ENCODE data around the gene TXNDC12. TPM values are rescaled to one million over a fixed set of nuclear protein-coding genes. Genes with fewer than 3 reads are reported as not detected.
"Not testable (repeated sequence)": the region's sequence is repeated elsewhere in the genome, so short reads cannot be mapped to it uniquely, and the experiment has no call there.

Gene TXNDC12
- total and polyA plus RNA-seq, 4 experiments from 2014 or later = 39.9 to 111 (median 60.1) TPM

DNA sequence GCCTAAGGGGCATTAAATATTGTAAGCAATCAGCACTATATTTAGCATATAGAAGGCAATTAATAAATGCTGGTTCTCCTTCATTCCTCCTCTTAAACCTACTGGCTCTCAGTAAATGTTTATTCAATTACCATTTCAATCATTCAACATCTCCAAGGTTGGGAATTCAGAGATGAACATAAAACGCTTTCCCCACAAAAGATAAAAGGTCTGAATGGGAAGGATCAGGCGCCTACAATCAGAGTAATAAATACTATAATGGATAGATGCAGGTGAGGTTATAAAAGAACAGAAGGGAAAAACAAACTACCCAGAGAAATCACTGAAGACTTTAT is 21.0 kb downstream of the TXNDC12 start:
- Mint-ChIP-seq H3K9me3 (no peaks in the 10 kb centered on the region), H3K36me3 (peaks cover 9 to 34% of the 10 kb centered on the region in 2 donors), H3K27ac (peak overlapping the region; percentile 95 to 99 (median 96)), H3K27me3 (no peaks in the 10 kb centered on the region), H3K4me3 (peak overlapping the region; percentile 86 to 96 (median 93)), H3K4me1 (peaks cover 31 to 44% (median 34%) of the 10 kb centered on the region in 4 donors)
- no peaks in the 10 kb centered on the region for H3K9me3 ChIP-seq (ENCODE audit: control insufficient read depth in 1 of 2, low read length in 2 of 2)
- CTCF ChIA-PET (ENCODE audit: partially characterized antibody) = interaction anchor here (0.9 kb wide), 1 partner anchor 15 kb away, joined by 3 read pairs; no protein-coding TSS in a partner anchor
- no peaks in the 10 kb centered on the region for H3K27me3 ChIP-seq (ENCODE audit: insufficient read depth, low read length)
- intact Hi-C loops (cut with micrococcal nuclease) = loop anchor here (5.0 kb wide), 1 partner anchor 333 kb away; the partner anchor contains the start of gene CC2D1B
- H3K4me1 ChIP-seq (ENCODE audit: insufficient read depth, low read length) = peaks cover 33% of the 10 kb centered on the region
- POLR2A ChIA-PET (ENCODE audit: partially characterized antibody) = interaction anchor here (1.0 to 2.1 kb wide), 8 partner anchors 10 to 370 kb away, joined by 3 to 67 read pairs (median 5); partner anchors contain the start of genes BTF3L4, CC2D1B, ORC1 and PRPF38A
- H3K36me3 ChIP-seq (ENCODE audit: insufficient read depth, low read length) = no peaks in the 10 kb centered on the region
- no peak for DNase-seq
- peak overlapping the region; percentile 81 for H3K27ac ChIP-seq (ENCODE audit: low read depth, low read length)
- peak overlapping the region; percentile 80 to 88 for H3K4me3 ChIP-seq (ENCODE audit: low read length in 2 of 2)

DNA sequence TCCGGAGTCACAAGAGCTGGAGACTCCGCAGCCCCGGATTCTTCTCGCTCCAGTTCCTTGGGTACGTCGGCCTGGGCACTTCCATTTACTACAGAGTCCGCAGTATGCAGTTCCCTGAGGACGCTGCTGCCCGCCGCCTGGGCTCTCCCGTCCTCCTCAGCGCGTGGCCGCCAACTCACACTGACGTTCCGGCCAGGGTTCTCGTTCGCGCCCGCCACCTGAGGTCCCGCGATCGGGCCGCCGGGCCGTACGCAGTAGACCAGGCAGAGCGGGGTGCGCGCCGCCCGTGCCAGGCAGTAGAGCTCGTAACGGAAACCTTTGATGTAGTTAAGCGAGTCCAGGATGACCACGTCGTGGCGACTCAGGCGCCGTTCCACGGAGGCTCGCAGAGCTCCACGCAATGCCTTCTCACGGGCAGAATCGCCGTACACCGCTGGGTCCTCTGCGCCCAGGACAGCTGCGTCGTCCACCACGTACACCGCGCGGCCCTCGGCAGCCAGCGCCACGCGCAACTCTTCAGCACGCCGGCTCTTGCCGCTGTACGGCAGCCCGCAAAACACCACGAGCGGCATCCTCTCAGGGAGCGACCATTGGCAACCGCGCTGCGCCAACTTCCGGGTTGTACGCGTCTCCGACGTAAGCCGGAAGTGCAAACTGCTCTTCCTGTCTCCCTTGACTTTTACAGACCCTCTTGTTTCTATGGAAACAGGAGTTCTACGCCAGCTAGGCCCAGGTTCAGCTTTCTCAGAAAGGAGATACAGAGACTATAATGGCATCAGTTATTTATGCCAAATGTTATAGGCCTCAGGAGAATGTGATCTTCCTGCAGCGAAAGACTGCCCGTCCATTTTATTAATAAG is 21.6 kb downstream of the TXNDC12 start, which contains the start of gene KTI12:
KTI12 (minus strand) TSS at position 621 of the 860 bp plus-strand sequence; CDS start at position 572, 49 bp downstream.
- intact Hi-C loops (cut with micrococcal nuclease) = loop anchor here (1.0 to 5.0 kb wide), 4 partner anchors 23 to 669 kb away; partner anchors contain the start of genes BTF3L4, CC2D1B and NRDC
- Mint-ChIP-seq H3K27me3 (no peaks in the 10 kb centered on the region), H3K4me1 (peaks cover 31 to 45% (median 34%) of the 10 kb centered on the region in 4 donors), H3K36me3 (peaks cover 9 to 32% of the 10 kb centered on the region in 2 donors), H3K9me3 (no peaks in the 10 kb centered on the region), H3K27ac (peak within 1 kb of the TSS; percentile 95 to 99 (median 96)), H3K4me3 (peak within 1 kb of the TSS; percentile 86 to 96 (median 93))
- no peaks in the 10 kb centered on the region for H3K36me3 ChIP-seq (ENCODE audit: insufficient read depth, low read length)
- CTCF ChIA-PET (ENCODE audit: partially characterized antibody) = interaction anchor here (0.9 kb wide), 1 partner anchor 15 kb away, joined by 3 read pairs; no protein-coding TSS in a partner anchor
- no peaks in the 10 kb centered on the region for H3K9me3 ChIP-seq (ENCODE audit: control insufficient read depth in 1 of 2, low read length in 2 of 2)
- H3K27ac ChIP-seq (ENCODE audit: low read depth, low read length) = peak within 1 kb of the TSS; percentile 81
- H3K4me1 ChIP-seq (ENCODE audit: insufficient read depth, low read length) = peaks cover 33% of the 10 kb centered on the region
- POLR2A ChIA-PET (ENCODE audit: partially characterized antibody) = interaction anchor here (0.5 to 2.1 kb wide), 10 partner anchors 11 to 696 kb away, joined by 3 to 67 read pairs (median 5); partner anchors contain the start of genes BTF3L4, CC2D1B, NRDC and ORC1
- DNase-seq = peak; percentile 88 to 92 (median 90)
- H3K4me3 ChIP-seq (ENCODE audit: low read length in 2 of 2) = peak within 1 kb of the TSS; percentile 80 to 88
- no peaks in the 10 kb centered on the region for H3K27me3 ChIP-seq (ENCODE audit: insufficient read depth, low read length)

DNA sequence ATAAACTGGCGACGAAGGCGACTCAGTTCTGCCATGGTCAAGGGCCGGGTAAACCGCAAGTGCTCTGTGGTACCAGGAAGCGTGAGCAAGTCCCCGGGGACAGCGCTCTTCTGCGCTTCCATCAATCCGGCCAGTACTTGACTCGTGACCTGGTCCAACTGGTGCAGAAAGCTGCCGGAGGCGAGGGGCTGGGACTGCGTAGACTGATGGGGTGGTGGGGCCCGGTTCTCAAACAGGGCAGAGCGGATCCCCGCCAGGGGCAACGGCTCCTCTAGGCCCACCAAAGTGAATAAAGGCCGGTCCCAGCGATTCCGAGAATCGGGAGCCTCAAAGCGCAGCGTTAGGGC is 22.2 kb downstream of the TXNDC12 start:
- H3K27ac ChIP-seq (ENCODE audit: low read depth, low read length) = peak overlapping the region; percentile 81
- Mint-ChIP-seq H3K36me3 (peaks cover 11 to 30% of the 10 kb centered on the region in 2 donors), H3K27ac (peak overlapping the region; percentile 95 to 99 (median 96)), H3K4me3 (peak overlapping the region; percentile 86 to 96 (median 93)), H3K9me3 (no peaks in the 10 kb centered on the region), H3K4me1 (peaks cover 31 to 49% (median 35%) of the 10 kb centered on the region in 4 donors), H3K27me3 (no peaks in the 10 kb centered on the region)
- CTCF ChIA-PET (ENCODE audit: partially characterized antibody) = no interaction called here
- no peaks in the 10 kb centered on the region for H3K27me3 ChIP-seq (ENCODE audit: insufficient read depth, low read length)
- peak overlapping the region; percentile 80 to 88 for H3K4me3 ChIP-seq (ENCODE audit: low read length in 2 of 2)
- intact Hi-C loops (cut with micrococcal nuclease) = loop anchor here (1.0 to 5.0 kb wide), 4 partner anchors 24 to 670 kb away; partner anchors contain the start of genes BTF3L4, CC2D1B and NRDC
- POLR2A ChIA-PET (ENCODE audit: partially characterized antibody) = interaction anchor here (0.5 to 2.1 kb wide), 9 partner anchors 12 to 697 kb away, joined by 3 to 67 read pairs (median 5); partner anchors contain the start of genes BTF3L4, CC2D1B, NRDC and ORC1
- H3K4me1 ChIP-seq (ENCODE audit: insufficient read depth, low read length) = peaks cover 33% of the 10 kb centered on the region
- DNase-seq = peak in 2 of 5 donors; percentile 6 to 21
- H3K36me3 ChIP-seq (ENCODE audit: insufficient read depth, low read length) = no peaks in the 10 kb centered on the region
- H3K9me3 ChIP-seq (ENCODE audit: control insufficient read depth in 1 of 2, low read length in 2 of 2) = no peaks in the 10 kb centered on the region

DNA sequence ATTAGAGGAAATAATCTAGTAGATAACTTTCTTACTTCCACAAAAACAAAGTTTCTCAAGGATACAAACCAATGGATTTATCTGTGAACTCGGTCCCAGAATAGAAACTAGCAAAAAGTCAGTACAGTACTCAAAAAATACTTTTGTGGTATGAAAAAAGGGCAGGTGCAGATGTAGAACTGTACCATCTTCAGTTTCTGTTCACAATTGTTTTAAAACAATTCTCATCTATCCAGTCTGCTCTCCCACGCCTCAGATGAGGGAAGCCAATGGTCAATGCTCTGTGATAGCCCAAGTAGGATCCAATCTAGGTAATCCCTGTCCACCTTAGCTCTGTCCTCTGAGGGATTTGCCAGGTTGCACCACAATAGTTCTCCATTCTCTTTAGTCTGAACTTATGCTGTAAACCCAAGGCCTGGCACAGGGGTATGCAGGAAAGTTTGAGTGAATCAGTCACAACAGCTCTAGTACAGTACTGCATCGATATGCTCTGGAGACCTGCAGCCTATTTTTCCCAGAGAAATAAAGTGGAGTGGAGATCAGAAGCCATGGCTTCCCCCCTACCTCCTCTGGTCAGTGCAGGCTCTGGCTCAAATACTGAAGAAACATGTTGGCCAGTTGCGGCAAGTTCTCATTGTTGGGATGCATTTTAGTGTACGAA is 22.7 kb downstream of the TXNDC12 start:
- no peaks in the 10 kb centered on the region for H3K27me3 Mint-ChIP-seq
- H3K9me3 ChIP-seq (ENCODE audit: control insufficient read depth in 1 of 2, low read length in 2 of 2) = no peaks in the 10 kb centered on the region
- POLR2A ChIA-PET (ENCODE audit: partially characterized antibody) = interaction anchor here (1.3 to 2.1 kb wide), 5 partner anchors 16 to 154 kb away, joined by 3 to 67 read pairs (median 7); partner anchors contain the start of genes BTF3L4, NRDC and TXNDC12
- H3K4me3 Mint-ChIP-seq = peak overlapping the region; percentile 86 to 96 (median 93)
- no peaks in the 10 kb centered on the region for H3K27me3 ChIP-seq (ENCODE audit: insufficient read depth, low read length)
- peaks cover 33% of the 10 kb centered on the region for H3K4me1 ChIP-seq (ENCODE audit: insufficient read depth, low read length)
- peak in 1 of 5 donors; percentile 1 for DNase-seq
- intact Hi-C loops (cut with micrococcal nuclease) = loop anchor here (2.0 to 5.0 kb wide), 2 partner anchors 335 to 671 kb away; partner anchors contain the start of gene CC2D1B
- peaks cover 12 to 31% of the 10 kb centered on the region in 2 donors for H3K36me3 Mint-ChIP-seq
- peak overlapping the region; percentile 13 to 99 (median 96) for H3K27ac Mint-ChIP-seq
- H3K36me3 ChIP-seq (ENCODE audit: insufficient read depth, low read length) = no peaks in the 10 kb centered on the region
- H3K27ac ChIP-seq (ENCODE audit: low read depth, low read length) = peak overlapping the region; percentile 81
- H3K4me1 Mint-ChIP-seq = peaks cover 31 to 49% (median 35%) of the 10 kb centered on the region in 4 donors
- H3K4me3 ChIP-seq (ENCODE audit: low read length in 2 of 2) = peak overlapping the region; percentile 80 to 88
- no peaks in the 10 kb centered on the region for H3K9me3 Mint-ChIP-seq
- CTCF ChIA-PET (ENCODE audit: partially characterized antibody) = no interaction called here

DNA sequence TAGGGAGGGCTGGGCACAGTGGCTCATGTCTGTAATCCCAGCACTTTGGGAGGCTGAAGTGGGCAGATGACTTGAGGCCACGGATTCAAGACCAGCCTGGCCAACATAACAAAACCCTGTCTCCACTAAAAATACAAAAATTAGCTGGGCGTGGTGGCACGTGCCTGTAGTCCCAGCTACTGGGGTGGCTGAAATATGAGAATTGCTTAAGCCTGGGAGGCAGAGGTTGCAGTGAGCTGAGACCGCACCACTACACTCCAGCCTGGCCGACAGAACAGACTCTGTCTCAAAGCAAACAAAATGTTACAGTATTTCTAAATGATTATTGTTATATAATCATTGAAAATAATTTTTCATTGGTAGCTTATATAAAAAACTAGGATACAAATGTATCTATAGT is 26.2 kb downstream of the TXNDC12 start:
- H3K27ac Mint-ChIP-seq; H3K4me3 ChIP-seq (ENCODE audit: low read length in 2 of 2); DNase-seq; H3K27ac ChIP-seq (ENCODE audit: low read depth, low read length); CTCF ChIA-PET (ENCODE audit: partially characterized antibody); H3K27me3 ChIP-seq (ENCODE audit: insufficient read depth, low read length); H3K36me3 ChIP-seq (ENCODE audit: insufficient read depth, low read length); H3K9me3 Mint-ChIP-seq; intact Hi-C loops (cut with micrococcal nuclease); H3K27me3 Mint-ChIP-seq; H3K4me3 Mint-ChIP-seq; H3K9me3 ChIP-seq (ENCODE audit: control insufficient read depth in 1 of 2, low read length in 2 of 2): not testable (repeated sequence)
- H3K36me3 Mint-ChIP-seq = peaks cover 23 to 44% of the 10 kb centered on the region in 2 donors
- POLR2A ChIA-PET (ENCODE audit: partially characterized antibody) = interaction anchor here (1.5 kb wide), 1 partner anchor 27 kb away, joined by 7 read pairs; the partner anchor contains the start of genes BTF3L4 and TXNDC12
- peaks cover 30% of the 10 kb centered on the region for H3K4me1 ChIP-seq (ENCODE audit: insufficient read depth, low read length)
- peaks cover 26 to 44% (median 31%) of the 10 kb centered on the region in 4 donors for H3K4me1 Mint-ChIP-seq

DNA sequence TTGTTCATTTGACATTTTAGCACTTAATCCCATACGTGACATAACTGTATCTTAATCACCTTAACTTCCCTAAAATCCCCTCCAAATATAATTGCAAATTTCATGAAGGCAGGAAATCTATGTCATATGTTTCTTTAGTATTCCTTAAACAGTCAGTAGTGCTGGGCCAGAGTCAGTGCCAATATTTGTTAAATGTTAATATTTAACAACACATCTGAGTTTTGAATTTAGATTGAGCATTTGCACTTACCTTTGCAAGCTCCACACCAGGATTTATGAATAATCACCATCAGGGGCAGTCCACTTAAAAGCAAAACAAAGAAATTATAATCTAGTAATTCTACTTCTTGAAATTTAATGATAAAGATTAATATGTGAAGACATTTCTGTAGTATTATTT is 26.7 kb downstream of the TXNDC12 start:
- Histone ChIP-seq H3K4me1 (ENCODE audit: insufficient read depth, low read length) (peaks cover 28% of the 10 kb centered on the region), H3K36me3 (ENCODE audit: insufficient read depth, low read length) (peaks cover 11% of the 10 kb centered on the region), H3K9me3 (ENCODE audit: control insufficient read depth in 1 of 2, low read length in 2 of 2) (no peaks in the 10 kb centered on the region), H3K4me3 (ENCODE audit: low read length in 2 of 2) (no peak overlapping the region), H3K27ac (ENCODE audit: low read depth, low read length) (no peak overlapping the region), H3K27me3 (ENCODE audit: insufficient read depth, low read length) (no peaks in the 10 kb centered on the region)
- H3K27me3 Mint-ChIP-seq = no peaks in the 10 kb centered on the region
- H3K4me1 Mint-ChIP-seq = peaks cover 26 to 39% (median 27%) of the 10 kb centered on the region in 4 donors
- H3K36me3 Mint-ChIP-seq = peaks cover 25 to 44% of the 10 kb centered on the region in 2 donors
- no peak overlapping the region for H3K4me3 Mint-ChIP-seq
- H3K27ac Mint-ChIP-seq = no peak overlapping the region
- no peaks in the 10 kb centered on the region for H3K9me3 Mint-ChIP-seq
- no peak for DNase-seq
- POLR2A ChIA-PET (ENCODE audit: partially characterized antibody) = interaction anchor here (1.5 kb wide), 1 partner anchor 27 kb away, joined by 7 read pairs; the partner anchor contains the start of genes BTF3L4 and TXNDC12
- CTCF ChIA-PET (ENCODE audit: partially characterized antibody) = no interaction called here
- intact Hi-C loops (cut with micrococcal nuclease) = no loop called here

Measured in CD4-positive, alpha-beta memory T cell (primary cell).